Fibroblast of villous mesenchyme (primary cell): ENCODE results near the gene NR5A1. TPM values are rescaled to one million over a fixed set of nuclear protein-coding genes. Genes with fewer than 3 reads are reported as not detected.

Source experiments
- DNase-seq: peaks from one replicate; pipeline ENCODE4 v3.0.0-alpha.2; 2010; ENCODE audit warnings: low read depth
- H3K4me3 ChIP-seq: 2 replicates; pipeline ENCODE4 v1.5.1; 2011; ENCODE audit warnings: low read depth, mild to moderate bottlenecking, low read length
- CTCF ChIP-seq: IDR thresholded peaks from 2 replicates; pipeline ENCODE4 v1.5.1; 2012; ENCODE audit warnings: low read depth, mild to moderate bottlenecking, low read length; ENCODE audit not compliant: insufficient read depth
- total RNA-seq: library from RNA; depleted of rRNA; stranded (reverse); fragments of >200 nt; gene quantifications from 2 replicates; pipeline ENCODE4 v1.2.3, GENCODE V29; 2012

The NR5A1 gene
- total RNA-seq, 1 donor: not detected

GRCh38 chr9:124468061-124468740, 39.0 kb downstream of the NR5A1 start:
- no peak for DNase-seq
- no peak overlapping the region for H3K4me3 ChIP-seq
- TF ChIP-seq CTCF: no peak

GRCh38 chr9:124467410-124468060, 39.7 kb downstream of the NR5A1 start:
- no peak for DNase-seq
- no peak for TF ChIP-seq CTCF
- no peak overlapping the region for H3K4me3 ChIP-seq

GRCh38 chr9:124465736-124466135, 41.5 kb downstream of the NR5A1 start:
- no peak overlapping the region for H3K4me3 ChIP-seq
- no peak for DNase-seq
- no peak for TF ChIP-seq CTCF

GRCh38 chr9:124462739-124463138, 44.5 kb downstream of the NR5A1 start:
- no peak for TF ChIP-seq CTCF
- DNase-seq: no peak
- H3K4me3 ChIP-seq: no peak overlapping the region

GRCh38 chr9:124458441-124458840, 48.8 kb downstream of the NR5A1 start:
- TF ChIP-seq CTCF: no peak
- H3K4me3 ChIP-seq: no peak overlapping the region
- DNase-seq: no peak

GRCh38 chr9:124457887-124458431, 49.2 kb downstream of the NR5A1 start:
- DNase-seq: no peak
- no peak for TF ChIP-seq CTCF
- no peak overlapping the region for H3K4me3 ChIP-seq
